Measurements from ENCODE around the gene RBAK.

The RBAK gene

GRCh38 chr7:5093948-5094347 is 48.3 kb downstream of the RBAK start:
- Mint-ChIP-seq H3K27ac (no peak overlapping the region), H3K27me3 (ENCODE audit: low read depth) (peaks cover 2% of the 10 kb centered on the region), H3K9me3 (peaks cover 37% of the 10 kb centered on the region), H3K4me3 (no peak overlapping the region), H3K4me1 (no peaks in the 10 kb centered on the region), H3K36me3 (ENCODE audit: low read depth) (peaks cover 9% of the 10 kb centered on the region)
- TF ChIP-seq CTCF (IDR thresholded peaks at IDR 0.05; ENCODE audit: unreplicated experiment in 3 of 3), result no peak

DNA sequence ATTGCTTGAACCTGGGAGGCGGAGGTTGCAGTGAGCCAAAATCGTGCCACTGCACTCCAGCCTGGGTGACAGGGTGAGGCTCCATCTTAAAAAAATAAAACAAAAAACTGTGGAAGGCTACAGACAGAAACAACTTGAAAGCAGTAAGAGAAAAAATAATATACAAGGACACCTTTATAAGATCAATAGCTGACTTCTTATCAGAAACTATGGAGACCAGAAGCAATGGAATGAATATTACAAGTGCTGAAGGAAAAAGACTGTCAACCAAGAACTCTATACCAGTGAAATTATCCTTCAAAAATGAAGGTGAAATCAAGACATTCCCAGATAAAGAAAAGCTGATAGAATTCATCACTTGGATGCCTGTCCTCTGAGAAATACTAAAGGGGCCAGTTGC is 49.0 kb downstream of the RBAK start:
- Mint-ChIP-seq H3K36me3 (ENCODE audit: low read depth) (peaks cover 9% of the 10 kb centered on the region), H3K27ac (no peak overlapping the region), H3K27me3 (ENCODE audit: low read depth) (no peaks in the 10 kb centered on the region), H3K4me3 (no peak overlapping the region), H3K4me1 (no peaks in the 10 kb centered on the region), H3K9me3 (peaks cover 42% of the 10 kb centered on the region)
- no peak for TF ChIP-seq CTCF (IDR thresholded peaks at IDR 0.05; ENCODE audit: unreplicated experiment in 3 of 3)

- no peaks in the 10 kb centered on the region for H3K36me3 Mint-ChIP-seq (ENCODE audit: low read depth)
- H3K27me3 Mint-ChIP-seq (ENCODE audit: low read depth), result peaks cover 9% of the 10 kb centered on the region
- no peaks in the 10 kb centered on the region for H3K4me1 Mint-ChIP-seq
- no peak overlapping the region for H3K4me3 Mint-ChIP-seq
- peaks cover 3% of the 10 kb centered on the region for H3K9me3 Mint-ChIP-seq
- no peak for TF ChIP-seq CTCF (IDR thresholded peaks at IDR 0.05; ENCODE audit: unreplicated experiment in 3 of 3)
- H3K27ac Mint-ChIP-seq, result no peak overlapping the region
Measured at GRCh38 chr7:5116359-5116758, 70.7 kb downstream of the RBAK start.

DNA sequence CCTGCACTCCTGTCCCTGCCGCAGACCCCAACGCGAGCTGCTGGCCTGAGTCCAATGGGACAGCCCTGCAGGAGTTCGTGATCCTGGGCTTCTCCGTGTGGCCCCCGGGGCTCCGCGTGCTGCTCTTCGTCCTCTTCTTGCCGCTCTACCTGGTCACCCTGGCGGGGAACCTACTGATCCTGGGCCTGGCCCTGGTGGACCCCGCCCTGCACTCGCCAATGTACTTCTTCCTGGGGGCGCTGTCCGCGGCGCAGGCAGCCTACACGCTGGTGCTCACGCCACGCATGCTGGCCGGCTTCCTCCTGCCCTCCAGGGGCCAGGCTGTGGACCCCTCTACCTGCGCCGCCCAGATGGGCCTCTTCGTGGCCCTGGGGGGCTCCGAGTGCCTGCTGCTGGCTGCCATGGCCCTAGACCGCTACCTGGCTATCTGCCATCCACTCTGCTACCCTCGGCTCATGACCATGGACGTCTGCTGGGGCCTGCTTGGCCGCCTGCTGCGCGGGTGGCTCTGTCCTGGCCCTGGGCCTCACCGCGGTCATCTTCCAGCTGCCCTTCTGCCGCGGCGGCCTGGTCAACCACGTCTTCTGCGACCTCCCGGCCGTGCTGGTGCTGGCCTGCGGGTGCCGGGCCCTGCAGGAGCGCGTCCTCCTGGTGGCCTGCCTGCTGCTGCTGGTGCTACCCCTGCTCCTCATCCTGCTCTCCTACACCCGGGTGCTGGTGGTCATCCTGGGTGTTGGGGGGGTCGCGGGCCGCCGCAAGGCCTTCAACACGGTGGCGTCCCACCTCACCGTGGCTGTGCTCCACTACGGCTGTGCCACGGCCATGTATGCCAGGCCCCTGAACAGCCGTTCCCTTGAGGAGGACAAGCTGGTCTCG is 71.7 kb downstream of the RBAK start:
- H3K27ac Mint-ChIP-seq, result no peak overlapping the region
- no peaks in the 10 kb centered on the region for H3K36me3 Mint-ChIP-seq (ENCODE audit: low read depth)
- H3K4me1 Mint-ChIP-seq, result no peaks in the 10 kb centered on the region
- peaks cover 9% of the 10 kb centered on the region for H3K27me3 Mint-ChIP-seq (ENCODE audit: low read depth)
- no peak for TF ChIP-seq CTCF (IDR thresholded peaks at IDR 0.05; ENCODE audit: unreplicated experiment in 3 of 3)
- H3K9me3 Mint-ChIP-seq, result no peaks in the 10 kb centered on the region
- no peak overlapping the region for H3K4me3 Mint-ChIP-seq

Data from nephron (organoid).